ENCODE measurements around the gene PCSK5.

- TF ChIP-seq CHD2 (IDR thresholded peaks at IDR 0.05; ENCODE audit: low read length) (no peak), CTCF (IDR thresholded peaks at IDR 0.05; ENCODE audit: control extremely low read depth in 1 of 3, insufficient read depth in 1 of 3, low read depth in 1 of 3, low read length in 3 of 3) (no peak), CHD7 (IDR thresholded peaks at IDR 0.05; ENCODE audit: insufficient replicate concordance, low read length) (no peak), CHD1 (IDR thresholded peaks at IDR 0.05; ENCODE audit: low read depth, low read length) (no peak), EZH2 (IDR thresholded peaks at IDR 0.05; ENCODE audit: low read depth, low read length, severe bottlenecking) (no peak), EP300 (IDR thresholded peaks at IDR 0.05; ENCODE audit: borderline replicate concordance in 1 of 2, low read depth in 2 of 2, low read length in 2 of 2) (no peak), POLR2AphosphoS5 (IDR thresholded peaks at IDR 0.05; ENCODE audit: low read depth, low read length) (no peak), GABPA (IDR thresholded peaks at IDR 0.05; ENCODE audit: borderline replicate concordance, insufficient read depth, low read length) (no peak), RXRA (IDR thresholded peaks at IDR 0.05; ENCODE audit: insufficient read depth, low read depth, low read length) (no peak), SP1 (IDR thresholded peaks at IDR 0.05; ENCODE audit: low read depth, low read length) (no peak), POLR2A (IDR thresholded peaks at IDR 0.05; ENCODE audit: control extremely low read depth in 1 of 2, low read depth in 2 of 2, low read length in 2 of 2) (no peak), RNF2 (IDR thresholded peaks at IDR 0.05; ENCODE audit: borderline replicate concordance, low read depth, low read length, missing control alignments, poor library complexity, severe bottlenecking) (no peak), JUND (IDR thresholded peaks at IDR 0.05; ENCODE audit: low read length) (no peak), EGR1 (IDR thresholded peaks at IDR 0.05; ENCODE audit: borderline replicate concordance, low read depth, low read length) (no peak)
These were observed 467.1 kb downstream of the PCSK5 start for GRCh38 chr9:76357555-76357954.
